Cerebellar cortex (tissue), 1 donor: ENCODE results near the gene PLB1.
"Not testable (repeated sequence)": the region's sequence is repeated elsewhere in the genome, so short reads cannot be mapped to it uniquely, and the experiment has no call there.

Source experiments
- DNase-seq: peaks from one replicate; pipeline ENCODE4 v3.0.0-alpha.2; 2015; ENCODE audit warnings: low spot score

Gene PLB1

GRCh38 chr2:28469947-28470535 is 25.8 kb upstream of the PLB1 start:
- no peak for DNase-seq

GRCh38 chr2:28470759-28471158 is 25.1 kb upstream of the PLB1 start:
- DNase-seq = no peak

GRCh38 chr2:28471214-28471613 is 24.6 kb upstream of the PLB1 start:
- DNase-seq = no peak

GRCh38 chr2:28471701-28472236 is 24.1 kb upstream of the PLB1 start:
- DNase-seq = no peak

GRCh38 chr2:28472641-28473040 is 23.2 kb upstream of the PLB1 start:
- DNase-seq = not testable (repeated sequence)

- DNase-seq = no peak
Measured at GRCh38 chr2:28475088-28475595, 20.7 kb upstream of the PLB1 start.

- DNase-seq = no peak
Measured at GRCh38 chr2:28477087-28477486, 18.8 kb upstream of the PLB1 start.

GRCh38 chr2:28477645-28478044 is 18.2 kb upstream of the PLB1 start:
- DNase-seq = no peak

- no peak for DNase-seq
Measured at GRCh38 chr2:28480403-28481049, 15.3 kb upstream of the PLB1 start.

GRCh38 chr2:28481905-28482304 is 14.0 kb upstream of the PLB1 start:
- no peak for DNase-seq

- DNase-seq = no peak
Measured at GRCh38 chr2:28484835-28485234, 11.0 kb upstream of the PLB1 start.

- DNase-seq = no peak
Measured at GRCh38 chr2:28486526-28486925, 9.3 kb upstream of the PLB1 start.

GRCh38 chr2:28487258-28487657 is 8.6 kb upstream of the PLB1 start:
- no peak for DNase-seq

GRCh38 chr2:28488083-28488830 is 7.6 kb upstream of the PLB1 start:
- DNase-seq = no peak

- no peak for DNase-seq
Measured at GRCh38 chr2:28488858-28489575, 6.8 kb upstream of the PLB1 start.

GRCh38 chr2:28490558-28490957 is 5.3 kb upstream of the PLB1 start:
- no peak for DNase-seq

- no peak for DNase-seq
Measured at GRCh38 chr2:28492282-28492681, 3.6 kb upstream of the PLB1 start.

- no peak for DNase-seq
Measured at GRCh38 chr2:28493636-28494035, 2.2 kb upstream of the PLB1 start.

GRCh38 chr2:28496781-28497180 is 921 bp downstream of the PLB1 start:
- DNase-seq = no peak

- DNase-seq = no peak
Measured at GRCh38 chr2:28497206-28497605, 1.3 kb downstream of the PLB1 start.

- DNase-seq = no peak
Measured at GRCh38 chr2:28499282-28499681, 3.4 kb downstream of the PLB1 start.

- no peak for DNase-seq
Measured at GRCh38 chr2:28505361-28505760, 9.5 kb downstream of the PLB1 start.
